Tibial artery (tissue), 4 donors: ENCODE data around the gene FRAS1.
"Not testable (repeated sequence)": the region's sequence is repeated elsewhere in the genome, so short reads cannot be mapped to it uniquely, and the experiment has no call there.

Experiments used
- DNase-seq, 2 donors: peaks; one replicate each; pipeline ENCODE4 v3.0.0-alpha.2; 2019
- H3K27ac ChIP-seq, 2 donors: fragments of 200-600 bp; sonication (generic) in 1 of 2; 1 replicate in 1 of 2; 2 replicates in 1 of 2; pipeline ENCODE4 v1.5.1; 2018 to 2019; ENCODE audit warnings: mild to moderate bottlenecking in 1 of 2
- H3K27me3 ChIP-seq, 2 donors: fragments of 200-600 bp; sonication (generic) in 1 of 2; one replicate each; pipeline versions ENCODE4 v1.5.1 to v1.6.0; 2016 to 2019
- H3K36me3 ChIP-seq, 3 donors: fragments of 200-600 bp; sonication (generic) in 2 of 3; one replicate each; pipeline ENCODE4 v1.5.1; 2016 to 2019; ENCODE audit warnings: mild to moderate bottlenecking in 2 of 3
- H3K4me1 ChIP-seq, 4 donors: fragments of 200-600 bp; sonication (generic) in 2 of 4; 1 replicate in 3 of 4; 2 replicates in 1 of 4; pipeline ENCODE4 v1.5.1; 2016 to 2019
- H3K4me3 ChIP-seq, 2 donors: fragments of 200-600 bp; sonication (generic) in 1 of 2; 1 replicate in 1 of 2; 2 replicates in 1 of 2; pipeline ENCODE4 v1.5.1; 2018 to 2019; ENCODE audit warnings: mild to moderate bottlenecking in 2 of 2
- H3K9me3 ChIP-seq, 3 donors: fragments of 200-600 bp; sonication (generic) in 1 of 3; one replicate each; pipeline ENCODE4 v1.5.1; 2016 to 2019
- intact Hi-C: fragments of 100-400 bp; cut with DNase I; formaldehyde crosslinking; loops from one replicate; pipeline ENCODE4 v1.15.0; 2023; ENCODE audit warnings: low total_unique reads
- TF ChIP-seq, protein P1 (sequence below), 2 experiments: fragments of 200-600 bp in 1 of 2; fragments of 450-650 bp in 1 of 2; IDR thresholded peaks; one replicate each; pipeline ENCODE4 v1.5.1; 2017 to 2019; ENCODE audit warnings: antibody characterized with exemption in 2 of 2, mild to moderate bottlenecking in 1 of 2, moderate library complexity in 1 of 2

The FRAS1 gene

DNA sequence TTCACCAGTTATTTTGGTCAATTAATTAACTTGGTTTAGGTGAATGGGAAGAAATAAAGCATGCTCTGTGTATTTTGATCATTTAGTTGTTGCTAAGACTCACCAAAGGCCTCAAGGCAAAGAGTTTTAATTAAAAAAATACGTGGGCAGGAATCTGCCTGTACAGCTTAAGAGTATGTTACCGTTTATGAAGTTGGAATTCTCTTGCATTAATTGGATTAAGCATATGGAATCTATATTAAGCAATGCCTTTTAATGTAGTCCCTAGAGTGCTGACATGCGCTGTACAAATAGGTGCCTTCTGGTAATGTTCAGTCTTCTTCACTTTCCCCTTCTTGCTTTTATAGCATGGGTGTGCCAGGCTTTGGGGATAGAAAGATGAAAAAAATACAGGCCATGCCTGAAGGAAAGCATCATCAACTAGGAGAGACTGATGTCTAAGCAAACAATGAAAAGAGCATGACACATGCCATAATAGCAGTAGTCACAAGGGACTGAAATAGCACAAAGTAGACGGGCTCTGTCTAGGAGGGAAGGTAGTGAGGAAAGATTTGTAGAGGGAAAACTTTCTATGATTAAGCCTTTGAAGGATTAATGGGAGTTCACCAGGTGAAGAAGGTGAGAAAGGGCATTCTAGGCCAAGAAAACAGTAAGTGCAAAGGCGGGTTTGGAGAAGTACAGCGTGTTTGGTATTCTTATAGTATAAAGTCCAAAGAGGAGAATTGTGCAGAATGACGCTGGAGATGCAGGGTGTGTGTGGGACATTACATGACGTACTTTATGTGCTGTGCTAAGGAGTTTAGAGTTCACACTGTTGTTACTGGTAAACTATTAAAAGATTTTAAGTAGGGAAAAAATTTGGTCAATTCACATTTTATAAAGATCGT lies 268.4 kb downstream of the FRAS1 start:
- DNase-seq = no peak
- TF ChIP-seq, protein P1, sequence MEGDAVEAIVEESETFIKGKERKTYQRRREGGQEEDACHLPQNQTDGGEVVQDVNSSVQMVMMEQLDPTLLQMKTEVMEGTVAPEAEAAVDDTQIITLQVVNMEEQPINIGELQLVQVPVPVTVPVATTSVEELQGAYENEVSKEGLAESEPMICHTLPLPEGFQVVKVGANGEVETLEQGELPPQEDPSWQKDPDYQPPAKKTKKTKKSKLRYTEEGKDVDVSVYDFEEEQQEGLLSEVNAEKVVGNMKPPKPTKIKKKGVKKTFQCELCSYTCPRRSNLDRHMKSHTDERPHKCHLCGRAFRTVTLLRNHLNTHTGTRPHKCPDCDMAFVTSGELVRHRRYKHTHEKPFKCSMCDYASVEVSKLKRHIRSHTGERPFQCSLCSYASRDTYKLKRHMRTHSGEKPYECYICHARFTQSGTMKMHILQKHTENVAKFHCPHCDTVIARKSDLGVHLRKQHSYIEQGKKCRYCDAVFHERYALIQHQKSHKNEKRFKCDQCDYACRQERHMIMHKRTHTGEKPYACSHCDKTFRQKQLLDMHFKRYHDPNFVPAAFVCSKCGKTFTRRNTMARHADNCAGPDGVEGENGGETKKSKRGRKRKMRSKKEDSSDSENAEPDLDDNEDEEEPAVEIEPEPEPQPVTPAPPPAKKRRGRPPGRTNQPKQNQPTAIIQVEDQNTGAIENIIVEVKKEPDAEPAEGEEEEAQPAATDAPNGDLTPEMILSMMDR (IDR thresholded peaks at IDR 0.05) = no peak
- Histone ChIP-seq H3K4me3 (no peak overlapping the region), H3K4me1 (no peaks in the 10 kb centered on the region), H3K27ac (no peak overlapping the region), H3K36me3 (no peaks in the 10 kb centered on the region), H3K27me3 (no peaks in the 10 kb centered on the region), H3K9me3 (no peaks in the 10 kb centered on the region)
- intact Hi-C loops = no loop called here

DNA sequence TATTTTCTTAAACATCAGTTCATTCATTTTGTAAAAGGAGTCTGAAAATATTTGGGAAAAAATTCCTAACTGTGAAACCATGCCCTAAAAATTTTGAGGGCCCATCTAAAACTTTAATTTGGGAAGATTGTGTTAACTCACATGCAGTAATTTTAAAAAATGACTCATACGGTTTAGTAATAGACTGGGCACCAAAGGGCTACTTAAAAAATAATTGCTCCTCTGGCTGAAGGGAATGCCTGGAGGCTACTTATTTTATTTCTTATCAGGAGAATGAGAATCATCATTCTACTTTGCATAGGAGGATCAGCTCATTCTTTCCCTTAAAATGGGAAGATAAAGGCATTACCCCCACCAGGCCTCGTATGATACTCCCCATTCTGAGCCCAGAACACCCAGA lies 271.5 kb downstream of the FRAS1 start:
- H3K4me3 ChIP-seq, H3K4me1 ChIP-seq, H3K36me3 ChIP-seq, H3K27me3 ChIP-seq, H3K9me3 ChIP-seq, H3K27ac ChIP-seq, DNase-seq, intact Hi-C loops: not testable (repeated sequence)

DNA sequence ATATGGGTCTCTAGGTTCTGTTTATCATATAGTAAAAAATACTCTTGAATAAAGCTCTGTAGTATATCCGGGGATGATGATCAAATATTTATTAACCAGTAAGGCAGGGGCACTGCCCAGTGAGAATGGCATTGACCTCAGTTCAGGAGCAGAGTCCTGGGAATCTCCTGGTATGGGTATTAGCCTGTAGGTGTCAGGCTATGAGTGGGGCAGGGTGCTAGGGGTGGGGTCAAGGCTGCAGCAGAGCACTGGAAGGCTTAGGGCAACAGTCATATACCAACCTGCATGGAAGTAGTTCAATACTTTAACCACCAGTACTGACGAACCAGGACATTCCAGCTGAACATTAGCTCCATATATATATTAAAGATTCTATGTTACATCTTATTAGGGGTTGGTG lies 274.1 kb downstream of the FRAS1 start:
- Histone ChIP-seq H3K4me3 (no peak overlapping the region), H3K36me3 (no peaks in the 10 kb centered on the region), H3K27ac (no peak overlapping the region), H3K27me3 (no peaks in the 10 kb centered on the region), H3K4me1 (no peaks in the 10 kb centered on the region), H3K9me3 (no peaks in the 10 kb centered on the region)
- DNase-seq = no peak
- intact Hi-C loops = no loop called here
- TF ChIP-seq, protein P1 (IDR thresholded peaks at IDR 0.05) = no peak

DNA sequence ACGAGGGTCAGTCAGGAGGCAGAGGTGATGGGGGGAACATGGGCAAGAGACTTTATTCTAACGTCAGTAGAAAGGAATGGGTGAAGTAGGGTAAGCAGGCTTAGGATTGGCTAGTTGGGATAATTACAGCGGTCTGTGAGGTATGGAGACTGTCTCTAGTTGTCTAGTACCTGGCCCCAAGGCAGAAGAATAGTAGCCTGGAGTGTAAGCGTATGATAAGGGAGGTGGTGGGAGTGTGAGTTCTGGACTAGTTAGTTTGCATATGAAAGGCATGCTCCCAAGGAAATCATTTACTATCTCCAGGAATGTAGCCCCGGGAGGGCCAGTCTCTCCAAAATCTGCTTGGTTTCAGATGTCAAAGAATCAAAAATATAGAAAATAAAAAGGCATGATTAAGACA lies 274.8 kb downstream of the FRAS1 start:
- no peak overlapping the region for H3K27ac ChIP-seq

DNA sequence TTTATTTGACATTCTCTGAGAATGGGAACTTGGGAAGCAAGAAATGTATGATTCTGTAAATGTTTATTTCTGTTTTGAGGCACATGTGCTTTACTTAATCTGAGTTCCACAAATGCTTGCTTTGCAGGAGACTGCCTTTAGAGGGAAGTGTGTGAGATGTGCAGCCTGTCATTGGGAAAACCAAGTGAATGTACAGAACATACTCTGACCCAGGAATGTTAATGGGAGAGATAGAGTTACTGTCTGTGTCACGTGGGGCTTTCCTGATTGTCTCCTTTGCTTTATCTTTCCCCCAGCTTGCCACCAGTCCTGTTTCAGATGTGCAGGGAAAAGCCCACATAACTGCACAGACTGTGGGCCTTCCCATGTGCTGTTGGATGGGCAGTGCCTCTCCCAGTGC lies 275.9 kb downstream of the FRAS1 start:
- TF ChIP-seq, protein P1 (IDR thresholded peaks at IDR 0.05) = no peak
- H3K27ac ChIP-seq = no peak overlapping the region
- H3K4me3 ChIP-seq = no peak overlapping the region
- DNase-seq = no peak
- intact Hi-C loops = no loop called here
- no peaks in the 10 kb centered on the region for H3K4me1 ChIP-seq
- H3K27me3 ChIP-seq = no peaks in the 10 kb centered on the region
- H3K9me3 ChIP-seq = no peaks in the 10 kb centered on the region
- no peaks in the 10 kb centered on the region for H3K36me3 ChIP-seq

More for the DNA sequence above, 274.8 kb downstream of the FRAS1 start:
- intact Hi-C loops = no loop called here
- H3K9me3 ChIP-seq = no peaks in the 10 kb centered on the region
- TF ChIP-seq, protein P1 (IDR thresholded peaks at IDR 0.05) = no peak
- no peaks in the 10 kb centered on the region for H3K4me1 ChIP-seq
- no peak for DNase-seq
- no peak overlapping the region for H3K4me3 ChIP-seq
- H3K36me3 ChIP-seq = no peaks in the 10 kb centered on the region
- H3K27me3 ChIP-seq = no peaks in the 10 kb centered on the region

DNA sequence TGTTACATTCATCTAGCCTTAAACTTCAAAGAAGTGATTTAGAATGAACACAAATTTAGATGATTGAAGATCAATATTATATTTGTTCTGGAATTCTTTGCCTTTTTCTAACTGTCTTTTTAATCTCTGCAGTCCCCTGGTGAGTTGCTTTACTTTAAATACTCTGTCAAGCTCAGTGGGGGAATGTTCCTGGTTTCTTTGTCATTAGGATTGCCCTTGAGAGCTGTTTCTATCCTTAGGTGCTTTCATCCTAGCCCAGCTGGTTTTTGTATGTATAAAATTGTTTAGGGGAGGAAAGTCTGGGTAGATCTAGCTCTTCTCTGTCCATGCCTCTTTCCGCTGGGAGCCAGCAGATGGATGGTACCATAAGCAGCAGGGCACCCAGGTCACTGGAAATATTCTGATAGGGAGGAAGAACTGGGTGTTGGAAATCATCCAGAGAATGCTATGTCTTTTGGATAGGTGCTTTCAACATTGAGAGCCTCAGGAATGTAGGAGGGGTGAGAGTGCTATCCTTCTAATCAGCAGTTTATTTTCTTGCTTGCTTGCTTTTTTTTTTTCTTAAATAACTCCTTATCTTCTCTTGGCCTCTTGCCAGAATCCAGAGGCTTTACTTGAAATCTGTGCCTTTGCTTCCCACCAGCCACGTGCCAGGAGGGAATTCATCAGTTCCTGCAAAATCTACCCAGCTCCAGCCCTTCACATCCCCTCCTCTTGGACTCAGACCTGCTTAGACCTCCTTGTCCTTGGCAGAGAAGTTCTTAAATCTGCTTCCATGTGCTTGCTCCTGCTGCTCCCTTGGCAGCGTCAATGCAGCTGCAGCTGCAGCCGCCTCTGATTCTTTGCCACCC lies 279.2 kb downstream of the FRAS1 start:
- Histone ChIP-seq H3K4me3 (no peak overlapping the region), H3K4me1 (no peaks in the 10 kb centered on the region), H3K9me3 (no peaks in the 10 kb centered on the region), H3K27me3 (no peaks in the 10 kb centered on the region), H3K36me3 (no peaks in the 10 kb centered on the region), H3K27ac (no peak overlapping the region)
- DNase-seq = no peak
- intact Hi-C loops = no loop called here
- TF ChIP-seq, protein P1 (IDR thresholded peaks at IDR 0.05) = no peak
